ENCODE results near the gene SPINK1.

Gene SPINK1

GRCh38 chr5:147776989-147777388 is 54.5 kb downstream of the SPINK1 start:
- no CpG with 5 or more reads among the region's 4 CpGs for WGBS (ENCODE audit: extremely low coverage, insufficient coverage, low lambda C conversion rate)
- H3K9ac ChIP-seq (ENCODE audit: low read length), result no peak overlapping the region
- no peak overlapping the region for H2AK5ac ChIP-seq (ENCODE audit: low read length)
- H2BK120ac ChIP-seq (ENCODE audit: low read depth, low read length), result no peak overlapping the region
- H3K36me3 ChIP-seq (ENCODE audit: control insufficient read depth, insufficient read depth, low read length), result no peaks in the 10 kb centered on the region
- H3K4me3 ChIP-seq (ENCODE audit: low read length), result no peak overlapping the region
- H3K4ac ChIP-seq (ENCODE audit: low read depth, low read length), result no peak overlapping the region
- H3K79me2 ChIP-seq (ENCODE audit: control insufficient read depth, insufficient read depth, low read length), result peaks cover 7% of the 10 kb centered on the region
- no peak overlapping the region for H2BK5ac ChIP-seq (ENCODE audit: low read length)
- H3K27me3 ChIP-seq (ENCODE audit: insufficient read depth, low read length, poor library complexity), result no peaks in the 10 kb centered on the region
- no peaks in the 10 kb centered on the region for H3K79me1 ChIP-seq (ENCODE audit: low read length)
- H3K18ac ChIP-seq (ENCODE audit: low read length), result no peak overlapping the region
- H3K23ac ChIP-seq (ENCODE audit: low read length), result no peak overlapping the region
- H3K27ac ChIP-seq (ENCODE audit: low read depth, low read length), result no peak overlapping the region
- no peak overlapping the region for H2BK15ac ChIP-seq (replicated peaks; ENCODE audit: low read depth)
- H3K4me1 ChIP-seq (ENCODE audit: control insufficient read depth, low read depth, low read length), result peaks cover 2% of the 10 kb centered on the region
- no peak for DNase-seq
- H3K4me2 ChIP-seq (ENCODE audit: low read length), result no peak overlapping the region
- no peak overlapping the region for H4K8ac ChIP-seq (ENCODE audit: low read depth, low read length)
- no peak overlapping the region for H4K5ac ChIP-seq (ENCODE audit: low read length)
- H3K56ac ChIP-seq (ENCODE audit: low read length), result no peak overlapping the region

All from mesendoderm (in vitro differentiated cells).